HG03039 (cell line): ENCODE measurements around the gene ETV6.

ENCODE experiments used
- ATAC-seq: cut with Tn5 transposase; IDR thresholded peaks from one replicate; pipeline ENCODE4 v1.9.1; 2021; ENCODE audit warnings: mild to moderate bottlenecking, moderate library complexity; ENCODE audit not compliant: unreplicated experiment

The ETV6 gene

DNA sequence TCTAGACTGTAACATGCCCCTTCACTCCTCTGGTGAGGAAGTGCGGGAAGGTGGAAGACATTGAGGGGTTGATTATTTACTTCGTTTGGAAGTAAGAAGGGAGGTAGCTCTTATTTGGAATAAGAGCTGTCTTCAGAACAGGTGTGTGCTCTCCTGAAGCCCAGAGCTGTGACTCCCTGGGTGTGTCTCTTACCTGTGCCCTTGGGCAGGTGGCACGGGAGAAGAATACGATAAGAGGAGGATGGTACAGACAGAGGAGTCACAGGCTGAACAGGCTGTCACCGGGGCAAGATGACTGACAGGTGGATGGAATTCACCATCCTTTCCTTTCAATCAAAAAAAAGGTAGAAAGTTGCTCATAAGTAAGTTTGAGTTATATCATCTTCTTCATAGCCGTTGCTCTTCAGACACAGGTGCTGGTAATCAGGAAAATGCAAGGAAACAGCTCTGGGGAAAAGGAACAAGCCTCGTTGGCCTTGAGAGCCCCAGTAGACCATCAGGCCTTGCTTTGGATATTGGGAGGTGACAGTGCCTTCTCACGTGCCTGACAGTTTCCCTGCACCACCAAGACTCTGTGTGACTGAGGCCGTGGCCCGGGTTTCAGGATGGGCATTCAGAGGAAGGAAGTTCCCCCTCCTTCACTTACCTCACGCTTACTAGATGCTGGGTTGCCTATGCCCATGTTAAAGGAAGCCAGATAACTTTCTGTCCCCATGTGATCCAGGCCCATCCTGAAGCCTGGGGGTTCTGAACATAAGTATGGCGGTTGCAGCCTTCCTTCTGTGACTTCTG, 120.4 kb downstream of the ETV6 start:
- no peak for ATAC-seq

DNA sequence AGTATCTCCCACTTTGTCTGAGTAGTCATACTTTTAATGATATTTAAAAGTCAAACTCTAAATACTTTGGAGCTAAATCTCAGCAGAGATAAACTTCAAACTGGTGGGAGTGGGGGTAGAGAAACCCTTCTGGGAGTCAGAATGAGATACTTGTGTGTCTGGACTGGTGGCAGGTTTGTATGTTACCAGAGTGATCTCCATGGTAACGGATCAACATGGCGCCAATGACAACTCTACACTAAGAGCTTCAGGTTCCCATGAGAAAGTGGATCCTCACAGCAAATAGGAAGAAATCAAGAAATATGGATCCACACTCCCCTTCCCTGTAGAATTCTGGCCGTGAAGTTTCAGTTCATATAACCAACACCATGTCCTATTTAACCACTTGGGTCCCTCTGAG, 121.9 kb downstream of the ETV6 start:
- no peak for ATAC-seq

DNA sequence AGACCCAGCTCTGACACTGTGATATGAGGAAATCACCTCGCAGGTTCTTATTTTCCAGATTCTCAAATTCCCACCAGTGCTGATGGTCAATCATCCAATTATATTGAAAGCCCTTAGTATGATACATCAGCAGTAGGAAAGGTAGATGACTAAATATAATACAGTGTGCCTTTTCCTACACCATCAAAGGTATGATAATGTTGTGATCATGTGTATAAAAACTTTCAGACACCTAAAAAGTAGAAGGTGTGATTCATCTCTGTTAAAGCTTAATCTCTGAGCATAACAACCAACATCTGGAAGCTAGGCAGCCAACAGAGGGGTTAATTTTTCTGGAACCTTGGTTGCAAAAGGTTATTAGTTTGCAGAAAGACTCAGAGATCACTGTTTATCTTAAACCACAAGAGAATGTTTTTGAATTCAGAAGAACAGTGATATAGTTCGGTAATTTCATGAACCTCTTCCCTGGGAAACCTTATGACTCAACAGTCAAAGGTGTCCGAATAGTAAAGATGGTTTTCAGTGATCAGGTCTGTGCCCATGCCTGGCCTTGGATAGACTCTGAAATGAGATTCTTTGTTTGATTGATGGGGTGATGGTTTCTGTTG, 122.5 kb downstream of the ETV6 start:
- ATAC-seq: no peak

DNA sequence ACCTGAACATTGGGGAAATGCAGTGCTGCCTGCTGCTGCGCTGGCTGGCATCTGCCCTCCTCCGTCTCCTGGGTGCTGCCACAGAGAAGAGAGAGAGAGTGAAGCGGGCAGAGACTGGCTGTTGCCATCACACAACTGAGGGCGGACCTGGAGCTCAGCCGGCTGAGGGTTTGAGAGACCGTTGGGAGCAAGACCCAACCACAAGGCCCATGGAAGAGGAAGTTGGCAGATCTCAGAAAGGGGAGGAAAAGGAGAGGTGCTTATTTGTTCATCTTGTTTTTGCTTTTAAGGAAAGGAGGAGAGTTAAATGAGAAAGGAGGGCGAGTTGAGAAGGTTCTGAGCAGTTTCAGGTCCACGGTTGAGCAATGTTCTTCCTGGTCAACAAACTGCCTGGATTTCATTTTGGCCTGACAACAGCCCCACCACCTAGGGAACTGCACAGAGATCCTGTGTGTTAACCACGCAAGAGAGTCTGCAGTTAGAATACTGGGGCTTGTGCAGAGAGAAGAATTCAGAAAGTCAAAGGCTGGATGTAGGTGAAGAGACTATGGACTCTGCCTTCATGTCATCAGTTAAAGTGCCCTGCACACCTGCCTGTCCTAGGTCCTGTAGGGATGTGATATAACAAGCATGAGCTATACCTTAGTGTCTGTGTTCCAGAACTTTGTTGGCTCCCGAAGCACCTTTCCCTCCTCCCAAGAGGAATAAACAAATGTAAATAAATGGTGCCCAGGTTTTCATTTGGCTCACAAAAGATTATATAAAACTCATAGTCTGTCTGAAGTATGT, 124.6 kb downstream of the ETV6 start:
- ATAC-seq: no peak

DNA sequence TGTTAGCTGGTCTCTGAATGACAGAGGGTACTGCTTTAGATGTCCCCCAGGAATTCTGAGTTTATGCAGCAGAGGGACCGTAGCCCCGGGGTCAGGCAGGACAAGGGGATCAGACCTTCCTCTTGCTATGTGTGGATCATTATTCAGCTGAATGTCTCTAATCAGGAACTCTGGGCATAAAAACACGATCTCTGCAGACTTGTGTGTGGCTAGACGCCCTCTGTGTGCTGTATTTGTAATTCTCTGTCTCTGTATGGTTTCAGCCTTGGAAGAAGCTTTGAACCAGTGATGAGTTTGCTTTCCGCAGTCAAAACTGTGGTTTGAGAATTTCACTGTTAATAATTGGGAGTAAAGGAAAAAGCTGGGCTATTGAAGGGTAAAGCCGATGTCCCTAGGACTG, 125.3 kb downstream of the ETV6 start:
- ATAC-seq: no peak

DNA sequence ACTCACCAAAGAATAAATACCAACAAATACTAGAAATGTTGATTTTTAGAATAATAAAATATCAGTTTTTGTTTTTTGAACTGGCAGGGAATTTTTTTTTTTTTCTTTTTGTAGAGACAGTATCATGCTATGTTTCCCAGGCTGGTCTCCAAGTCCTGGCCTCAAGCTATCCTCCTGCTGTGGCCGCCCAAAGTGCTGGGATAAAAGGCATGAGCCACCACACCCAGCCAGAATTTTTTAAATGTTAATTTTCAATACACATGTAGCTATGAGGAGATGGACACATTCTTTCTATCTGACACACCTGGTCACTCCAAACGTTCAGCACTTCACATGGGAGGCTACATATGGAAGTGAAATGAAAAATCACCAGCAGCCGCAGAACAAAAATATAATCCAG, 126.8 kb downstream of the ETV6 start:
- ATAC-seq: no peak

DNA sequence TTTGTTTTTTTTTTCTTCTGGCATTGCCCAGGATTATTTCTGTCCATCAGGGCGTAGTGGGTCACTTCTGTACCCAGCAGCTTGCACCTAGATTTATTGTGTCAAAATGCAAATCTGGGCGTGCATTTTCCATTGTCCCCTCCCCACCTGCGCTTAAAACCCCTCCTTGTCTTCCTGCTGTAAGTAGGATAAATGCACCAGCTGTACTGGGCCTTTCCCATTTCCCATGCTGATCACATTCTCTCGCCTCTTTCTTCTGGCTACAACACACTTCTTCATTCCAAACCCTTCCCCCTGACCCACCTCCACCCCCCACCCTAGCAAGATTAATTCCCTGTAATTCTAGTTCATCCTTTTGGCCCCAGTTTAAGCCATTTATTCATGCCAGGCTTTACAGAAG, 128.0 kb downstream of the ETV6 start:
- no peak for ATAC-seq

DNA sequence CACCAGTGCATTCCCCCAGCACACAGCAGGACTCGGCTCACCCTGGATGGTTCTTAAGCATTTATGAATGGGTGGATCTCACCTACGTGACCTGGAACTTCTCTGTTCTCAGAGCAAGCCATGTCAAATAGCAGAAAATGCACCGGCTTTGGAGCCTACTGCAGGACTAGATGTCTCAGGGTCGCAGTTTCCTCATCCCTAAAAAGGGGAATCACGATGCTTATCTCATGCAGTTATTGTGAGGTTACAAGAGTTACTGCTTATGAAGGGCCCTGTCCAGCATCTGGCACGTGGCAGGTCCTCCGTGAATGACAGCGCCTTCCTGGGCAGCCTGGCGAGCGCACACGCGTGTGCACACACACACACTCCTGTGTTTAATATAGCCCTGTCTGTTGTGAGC, 128.5 kb downstream of the ETV6 start:
- ATAC-seq: no peak

DNA sequence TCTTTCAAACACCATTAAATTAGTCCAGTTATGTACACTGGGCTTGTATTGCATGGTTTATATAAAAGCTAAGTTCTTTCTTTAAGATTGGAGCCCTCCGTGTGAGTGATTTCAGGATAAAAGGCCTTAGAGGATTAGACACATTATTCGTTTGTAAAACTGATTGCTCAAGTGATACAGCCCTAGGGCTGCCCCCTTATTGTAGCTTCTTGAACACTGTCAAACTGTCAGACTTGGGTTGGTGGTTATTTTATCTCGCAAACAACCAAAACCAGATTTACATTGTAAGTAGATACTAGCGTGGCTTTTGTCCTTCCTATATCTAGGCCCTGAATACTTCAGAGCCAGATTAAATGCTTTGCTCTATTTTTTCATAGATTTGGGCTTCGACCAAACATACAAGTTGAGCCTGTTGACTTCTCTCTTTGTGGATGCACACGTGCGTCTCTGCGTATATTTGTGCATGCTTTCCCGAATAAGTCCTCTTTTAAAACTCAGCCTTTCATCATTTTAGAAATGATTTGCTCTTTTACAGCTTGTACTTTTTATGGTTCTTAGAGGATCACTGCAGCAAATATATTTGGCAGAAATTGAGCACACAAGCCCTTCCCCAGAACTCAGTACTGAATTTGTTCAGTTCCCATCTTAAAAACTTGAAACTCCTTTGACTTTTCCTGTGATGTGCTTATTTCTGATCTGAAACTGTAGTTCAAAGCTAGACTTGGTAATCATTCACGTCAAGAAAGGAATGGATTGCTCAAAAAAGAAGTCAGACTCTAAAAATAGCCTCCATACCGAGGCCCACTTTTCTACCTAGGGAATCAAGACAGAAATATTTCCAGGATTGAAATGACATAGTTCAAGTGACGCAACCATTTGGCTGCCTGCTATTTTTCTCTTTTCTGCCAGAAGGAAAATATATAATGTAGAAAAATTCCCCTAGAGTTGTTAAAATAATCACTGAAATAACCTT, 129.5 kb downstream of the ETV6 start:
- no peak for ATAC-seq

DNA sequence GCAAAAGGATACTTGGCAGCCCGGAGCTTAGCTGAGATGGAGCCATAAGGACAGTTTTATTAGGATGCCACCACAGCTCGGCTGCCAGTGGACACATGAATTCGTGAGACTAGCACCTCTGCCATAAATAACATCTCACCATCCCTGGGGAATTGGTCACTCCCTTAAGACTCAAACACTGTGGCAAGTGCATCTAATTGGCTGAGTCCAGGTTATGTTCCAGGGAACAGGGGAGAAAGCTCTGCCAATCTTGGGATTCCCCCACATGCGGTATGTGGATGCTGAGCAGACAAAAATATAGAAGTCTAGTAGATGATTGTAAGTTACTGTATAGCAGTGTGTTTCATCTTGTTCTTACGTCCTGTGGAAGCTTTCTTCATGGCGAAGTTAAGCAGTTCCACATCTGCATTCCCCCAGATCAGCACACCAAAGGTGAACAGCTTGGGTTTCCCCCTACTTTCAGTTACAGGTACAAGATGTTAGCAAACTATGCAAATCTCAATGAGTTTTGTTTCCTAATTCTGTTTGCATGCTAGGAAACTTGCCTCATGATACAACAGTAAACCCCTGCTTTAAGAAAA, 131.1 kb downstream of the ETV6 start:
- peak; percentile 67 for ATAC-seq

DNA sequence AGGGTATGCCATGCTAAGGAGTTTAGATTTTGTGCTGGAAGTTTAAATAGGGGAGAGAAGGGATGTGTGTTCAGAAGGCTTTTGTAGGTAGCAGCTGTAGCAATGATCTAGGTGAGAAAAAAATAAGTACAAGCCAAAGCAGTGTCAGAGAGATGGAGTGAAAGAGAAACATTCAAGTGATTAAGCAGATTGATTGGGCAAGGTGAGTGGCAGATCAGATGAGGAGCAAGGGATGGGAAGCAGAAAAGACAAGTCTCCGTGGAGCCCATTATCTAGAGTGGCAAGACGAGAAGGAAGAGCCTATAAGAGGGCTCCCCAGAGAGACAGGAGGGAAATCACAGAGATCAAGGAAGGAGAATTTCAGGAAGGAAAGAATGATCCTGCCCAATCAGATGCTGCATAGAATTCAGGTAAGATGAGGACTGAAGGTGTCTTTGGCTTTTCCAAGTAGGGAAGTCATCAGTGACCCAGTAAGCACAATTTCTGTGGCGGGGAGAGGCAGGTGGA, 133.5 kb downstream of the ETV6 start:
- no peak for ATAC-seq

DNA sequence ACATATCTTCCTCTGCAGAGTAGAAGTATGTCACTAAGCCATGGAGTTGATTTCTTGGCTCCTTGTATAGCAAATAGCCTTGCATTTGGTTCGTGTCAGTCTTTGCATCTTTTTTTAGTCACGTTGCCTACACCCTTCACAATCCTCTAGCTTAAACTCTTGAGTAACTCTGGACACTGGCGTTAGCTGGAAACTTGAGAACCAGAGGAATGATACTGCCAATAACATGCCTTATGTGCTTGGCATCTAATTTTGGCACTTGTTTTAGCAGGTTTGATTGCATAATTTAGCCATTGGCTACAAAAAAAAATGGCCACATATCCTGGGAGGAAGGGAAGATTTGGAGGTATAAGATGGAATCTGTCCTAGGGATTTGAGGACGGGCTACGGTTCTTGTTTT, 136.2 kb downstream of the ETV6 start:
- ATAC-seq: no peak

DNA sequence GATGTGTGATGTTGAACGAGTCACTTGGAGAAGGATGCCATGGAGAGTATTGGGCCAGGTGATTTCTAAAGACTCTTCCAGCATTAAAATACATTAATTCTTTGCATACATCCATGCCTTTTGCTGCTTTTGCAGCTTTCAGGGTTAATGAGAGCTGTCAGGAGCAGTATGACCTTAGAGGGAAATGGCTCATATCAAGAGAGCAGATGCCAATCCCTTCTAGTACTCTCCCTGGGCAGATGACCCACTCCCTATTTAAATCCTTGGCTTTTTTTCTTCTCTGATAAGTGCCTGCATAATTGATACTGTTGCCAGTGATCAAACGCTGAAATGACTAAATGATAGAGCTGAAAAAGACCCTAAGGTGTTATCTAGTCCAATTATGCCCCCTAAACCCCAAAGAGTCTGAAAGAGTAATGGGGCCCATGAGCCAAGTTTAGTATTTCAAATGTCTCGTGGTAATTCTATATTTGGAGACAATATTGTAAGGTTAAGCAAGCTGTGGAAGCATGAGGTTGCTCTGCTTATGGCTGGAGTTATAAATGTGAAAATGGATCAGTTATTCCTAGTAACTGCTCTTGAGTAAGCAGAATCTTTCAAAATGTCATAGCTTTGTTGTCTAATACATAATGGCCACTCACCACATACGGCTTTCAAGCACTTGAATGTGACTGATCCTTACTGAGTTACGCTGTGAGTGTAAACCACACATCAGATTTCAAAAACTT, 137.3 kb downstream of the ETV6 start:
- ATAC-seq: no peak

DNA sequence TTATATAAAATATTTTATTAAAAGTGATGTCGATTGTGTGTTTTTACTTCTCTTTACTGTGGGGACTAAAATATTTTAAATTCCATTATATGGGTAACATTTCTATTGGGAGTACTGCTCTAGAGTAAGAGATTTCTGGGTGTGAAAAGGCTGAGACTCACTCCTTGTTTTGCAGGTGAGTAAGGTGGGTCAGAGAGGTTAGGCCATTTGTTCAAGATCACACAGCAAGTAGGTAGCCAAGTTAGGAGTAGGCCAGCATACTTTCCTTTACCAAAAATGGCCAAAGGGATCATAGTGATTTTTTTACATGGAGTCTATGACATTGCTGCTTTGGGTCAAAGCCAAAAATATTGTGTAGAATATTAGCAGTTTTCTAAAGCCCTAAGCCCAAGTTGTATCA, 138.0 kb downstream of the ETV6 start:
- ATAC-seq: no peak

DNA sequence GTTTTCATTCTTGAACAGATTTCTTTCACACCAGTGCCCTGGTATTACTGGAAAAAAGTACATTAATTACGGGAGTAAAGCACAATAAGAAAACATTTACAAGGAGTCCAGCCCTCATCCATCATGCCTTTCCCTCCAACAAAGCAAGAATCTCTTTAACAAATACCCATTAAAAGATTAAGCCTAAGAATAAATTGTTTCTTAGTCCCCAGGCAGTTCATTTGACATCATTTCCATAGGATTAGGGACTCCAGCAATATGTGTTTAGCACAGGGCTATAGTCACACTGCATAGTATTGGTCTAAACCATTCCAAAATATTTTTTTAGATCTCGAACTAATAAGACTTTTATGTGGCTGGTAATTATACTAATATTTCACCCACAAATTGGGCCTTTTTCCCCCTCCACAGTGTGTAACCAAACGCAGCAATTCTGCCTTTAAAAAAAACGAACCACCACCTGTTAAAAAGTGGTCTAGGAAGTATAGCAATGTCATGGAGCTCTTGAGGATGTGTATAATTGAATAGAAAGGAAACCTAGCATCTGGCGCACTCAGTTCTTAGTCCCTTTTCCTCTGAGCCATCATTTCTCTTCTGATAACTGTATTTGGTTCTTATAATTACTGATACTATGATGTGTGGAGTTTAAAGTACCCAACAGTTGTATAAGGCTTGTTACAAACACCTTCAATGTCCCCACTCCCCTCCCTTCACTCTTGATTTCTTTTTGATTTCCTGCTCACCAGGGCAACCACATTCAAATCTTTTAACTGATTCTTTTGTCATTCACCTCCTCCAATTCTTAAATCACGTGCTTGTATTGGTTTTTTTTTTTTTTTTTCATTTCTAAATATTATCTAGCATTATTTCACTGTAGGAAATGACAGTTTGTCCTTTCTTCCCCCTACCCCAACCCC, 138.7 kb downstream of the ETV6 start:
- ATAC-seq: no peak

DNA sequence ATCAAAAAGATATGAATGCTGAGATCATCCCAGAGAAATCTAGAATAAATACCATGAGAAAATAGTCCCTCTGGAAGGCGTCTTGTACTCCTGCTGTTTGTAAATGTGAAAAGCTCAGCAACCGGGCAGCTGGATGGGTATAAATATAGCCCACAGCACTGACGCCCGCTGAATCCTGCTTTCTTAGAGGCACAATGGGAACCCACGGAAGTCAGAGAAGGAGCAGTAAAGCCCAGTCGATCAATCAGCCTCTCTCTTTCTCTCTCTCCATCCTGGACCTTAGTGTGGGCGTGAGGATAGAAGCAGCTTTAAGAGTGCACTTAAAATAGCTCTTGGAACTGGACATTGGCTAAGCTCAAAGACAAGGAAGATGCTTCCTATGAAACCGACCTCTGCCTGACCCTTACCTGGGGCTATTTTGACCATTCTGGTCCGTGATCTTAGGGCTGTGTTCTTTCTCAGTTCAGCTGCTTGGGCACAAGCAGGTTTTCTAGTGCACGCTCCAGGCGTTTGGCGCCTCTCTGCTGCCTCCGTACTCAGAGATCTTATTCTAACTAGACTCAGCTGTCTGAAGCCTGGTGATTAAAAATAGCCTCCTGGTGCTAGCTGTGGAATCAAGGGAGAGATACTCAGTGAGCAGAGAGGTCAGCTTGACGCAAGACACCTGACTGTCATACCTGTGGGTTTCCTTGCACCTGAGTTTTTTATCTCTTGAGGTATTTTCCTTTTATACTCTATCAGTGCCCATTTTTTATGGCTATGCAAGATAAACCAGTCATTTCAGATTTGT, 144.6 kb downstream of the ETV6 start:
- no peak for ATAC-seq

DNA sequence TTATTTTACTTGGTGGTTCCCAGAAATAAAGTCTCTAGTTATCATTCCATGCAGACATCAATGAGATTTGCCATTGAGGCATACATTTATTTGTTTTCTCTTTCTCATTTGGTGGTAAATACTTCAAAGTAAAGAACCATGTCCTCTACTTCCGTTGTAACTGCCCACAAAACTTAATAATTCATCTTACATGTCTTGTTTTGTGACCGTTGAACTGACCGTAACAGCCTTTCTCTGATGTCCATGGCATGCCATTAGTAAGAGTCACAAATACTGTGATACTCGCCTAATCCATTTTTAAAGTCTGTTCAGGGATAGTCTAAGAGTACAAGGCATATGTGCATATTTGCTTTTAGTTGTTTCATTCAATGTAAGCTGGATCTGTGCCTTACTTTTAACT, 145.3 kb downstream of the ETV6 start:
- no peak for ATAC-seq
